Neural cell (in vitro differentiated cells): ENCODE results near the gene RAI1. TPM values are rescaled to one million over a fixed set of nuclear protein-coding genes. Genes with fewer than 3 reads are reported as not detected.

Experiments
- H2AFZ ChIP-seq: fragments of 200-600, 300-800 bp; sonication (generic), shearing (Covaris generic); 2 replicates; pipeline ENCODE4 v1.6.0; 2014; ENCODE audit warnings: low read depth, mild to moderate bottlenecking, antibody characterized with exemption, low read length, moderate library complexity
- H3F3A ChIP-seq: fragments of 200-600 bp; shearing (Covaris generic); 2 replicates; pipeline ENCODE4 v1.6.1; 2016; ENCODE audit warnings: mild to moderate bottlenecking, moderate library complexity, mixed read lengths, antibody characterized with exemption, low read length; ENCODE audit not compliant: insufficient read depth, poor library complexity, severe bottlenecking
- H3K27ac ChIP-seq: fragments of 200-600, 300-800 bp; sonication (generic), shearing (Covaris generic); 2 replicates; pipeline ENCODE4 v1.5.1; 2014; ENCODE audit warnings: mild to moderate bottlenecking, low read length, moderate library complexity
- H3K27me3 ChIP-seq: fragments of 300-800, 200-600 bp; sonication (generic), shearing (Covaris generic); 2 replicates; pipeline ENCODE4 v1.6.0; 2014; ENCODE audit warnings: mild to moderate bottlenecking, low read depth, low read length, moderate library complexity; ENCODE audit not compliant: insufficient read depth
- H3K36me3 ChIP-seq: fragments of 300-800, 200-600 bp; sonication (generic), shearing (Covaris generic); 2 replicates; pipeline ENCODE4 v1.5.1; 2014; ENCODE audit warnings: mild to moderate bottlenecking, antibody characterized with exemption, low read length, moderate library complexity; ENCODE audit not compliant: insufficient read depth
- H3K4me2 ChIP-seq: fragments of 300-800, 200-600 bp; sonication (generic), shearing (Covaris generic); 2 replicates; pipeline ENCODE4 v1.6.0; 2014; ENCODE audit warnings: mild to moderate bottlenecking, low read length
- H3K4me3 ChIP-seq: fragments of 300-800, 200-600 bp; sonication (generic), shearing (Covaris generic); 2 replicates; pipeline ENCODE4 v1.5.1; 2014; ENCODE audit warnings: mild to moderate bottlenecking, low read length, moderate library complexity
- H3K79me2 ChIP-seq: fragments of 200-600 bp; shearing (Covaris generic); replicated peaks from 2 replicates; pipeline ENCODE4 v1.6.0; 2014; ENCODE audit warnings: mild to moderate bottlenecking, low read length, moderate library complexity; ENCODE audit not compliant: insufficient read depth
- H3K9ac ChIP-seq: fragments of 300-800, 200-600 bp; sonication (generic), shearing (Covaris generic); 2 replicates; pipeline ENCODE4 v1.6.1; 2016; ENCODE audit warnings: mild to moderate bottlenecking, low read length, mixed read lengths
- H3K9me2 ChIP-seq: fragments of 200-600 bp; shearing (Covaris generic); 2 replicates; pipeline ENCODE4 v1.6.1; 2016; ENCODE audit warnings: mild to moderate bottlenecking, low read length, mixed read lengths; ENCODE audit not compliant: insufficient read depth
- H3K9me3 ChIP-seq: fragments of 200-600, 300-800 bp; sonication (generic), shearing (Covaris generic); 2 replicates; pipeline ENCODE4 v1.6.1; 2016; ENCODE audit warnings: mild to moderate bottlenecking, mixed run types, low read length, moderate library complexity, mixed read lengths
- H4K20me1 ChIP-seq: fragments of 200-600 bp; shearing (Covaris generic); 2 replicates; pipeline ENCODE4 v1.6.1; 2016; ENCODE audit warnings: mild to moderate bottlenecking, mixed run types; ENCODE audit not compliant: insufficient read depth
- EZH2 ChIP-seq: fragments of 200-600, 300-800 bp; shearing (Covaris generic), sonication (generic); IDR thresholded peaks from 2 replicates; pipeline ENCODE4 v1.6.1; 2014; ENCODE audit warnings: antibody characterized with exemption, low read length, borderline replicate concordance, mild to moderate bottlenecking; ENCODE audit not compliant: insufficient read depth, poor library complexity, severe bottlenecking
- MXI1 ChIP-seq: fragments of 450-650 bp; conservative IDR thresholded peaks from 2 replicates; pipeline ENCODE4 v1.6.1; 2014; ENCODE audit warnings: antibody characterized with exemption, mild to moderate bottlenecking; ENCODE audit not compliant: poor library complexity, severe bottlenecking
- RAD21 ChIP-seq: fragments of 450-650 bp; conservative IDR thresholded peaks from 2 replicates; pipeline ENCODE4 v1.6.1; 2014; ENCODE audit warnings: antibody characterized with exemption, mild to moderate bottlenecking, moderate library complexity
- SMC3 ChIP-seq: fragments of 450-650 bp; conservative IDR thresholded peaks from 2 replicates; pipeline ENCODE4 v1.6.1; 2014; ENCODE audit warnings: antibody characterized with exemption, mild to moderate bottlenecking, moderate library complexity; ENCODE audit not compliant: poor library complexity
- TAF1 ChIP-seq: IDR thresholded peaks from 2 replicates; pipeline ENCODE4 v1.6.1; 2012; ENCODE audit warnings: low read depth
- polyA plus RNA-seq: library from polyadenylated mRNA; depleted of rRNA; stranded (reverse); fragments of >200 nt; gene quantifications from 2 replicates; pipeline ENCODE4 v1.2.3, GENCODE V29; 2014
- TF ChIP-seq, protein P1 (sequence below): fragments of 450-650 bp; IDR thresholded peaks from 2 replicates; pipeline ENCODE4 v1.5.1; 2014; ENCODE audit warnings: antibody characterized with exemption, mild to moderate bottlenecking, moderate library complexity; ENCODE audit not compliant: poor library complexity, severe bottlenecking
- TF ChIP-seq, protein P2 (sequence below): IDR thresholded peaks from 2 replicates; pipeline ENCODE4 v1.6.1; 2012; ENCODE audit warnings: borderline replicate concordance

Gene RAI1
- polyA plus RNA-seq, 1 donor from 2014 or later, result 16.9 TPM

DNA sequence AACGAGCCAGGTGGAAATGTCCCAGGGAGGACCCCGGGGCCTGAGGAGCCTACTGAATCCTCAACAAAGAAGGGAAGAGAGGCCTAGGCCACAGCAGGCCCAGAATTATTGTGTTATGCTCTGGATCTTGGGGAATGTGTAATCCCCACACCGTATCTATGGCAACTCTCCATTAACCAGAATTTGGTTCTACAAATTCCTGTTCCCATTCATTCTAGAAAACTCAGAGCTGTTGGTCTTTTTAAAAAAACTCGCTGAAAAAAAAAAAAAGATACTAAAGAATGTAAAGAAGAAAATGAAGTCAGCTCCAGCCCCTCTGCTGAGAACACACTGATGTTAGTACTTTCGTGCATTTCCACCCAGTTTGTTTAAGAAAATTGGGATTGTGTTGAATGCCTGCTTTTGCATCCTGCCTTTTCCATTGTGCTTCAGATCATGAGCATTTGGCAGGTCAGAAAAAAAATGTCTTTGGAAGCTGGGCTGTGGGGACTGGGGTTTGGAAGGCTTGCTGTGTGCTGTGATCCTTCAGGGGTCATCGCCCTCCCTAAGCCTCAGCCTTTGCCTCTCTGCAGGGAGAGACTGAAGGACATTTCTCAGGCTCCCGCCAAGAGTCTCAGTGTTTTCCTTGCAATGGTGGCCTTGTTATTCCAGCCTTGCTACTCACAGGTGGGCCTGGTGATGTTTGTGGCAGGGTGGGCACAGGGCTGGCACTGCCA, 86.1 kb downstream of the RAI1 start:
- TF ChIP-seq RAD21 (no peak), TAF1 (no peak)
- TF ChIP-seq, protein P1, sequence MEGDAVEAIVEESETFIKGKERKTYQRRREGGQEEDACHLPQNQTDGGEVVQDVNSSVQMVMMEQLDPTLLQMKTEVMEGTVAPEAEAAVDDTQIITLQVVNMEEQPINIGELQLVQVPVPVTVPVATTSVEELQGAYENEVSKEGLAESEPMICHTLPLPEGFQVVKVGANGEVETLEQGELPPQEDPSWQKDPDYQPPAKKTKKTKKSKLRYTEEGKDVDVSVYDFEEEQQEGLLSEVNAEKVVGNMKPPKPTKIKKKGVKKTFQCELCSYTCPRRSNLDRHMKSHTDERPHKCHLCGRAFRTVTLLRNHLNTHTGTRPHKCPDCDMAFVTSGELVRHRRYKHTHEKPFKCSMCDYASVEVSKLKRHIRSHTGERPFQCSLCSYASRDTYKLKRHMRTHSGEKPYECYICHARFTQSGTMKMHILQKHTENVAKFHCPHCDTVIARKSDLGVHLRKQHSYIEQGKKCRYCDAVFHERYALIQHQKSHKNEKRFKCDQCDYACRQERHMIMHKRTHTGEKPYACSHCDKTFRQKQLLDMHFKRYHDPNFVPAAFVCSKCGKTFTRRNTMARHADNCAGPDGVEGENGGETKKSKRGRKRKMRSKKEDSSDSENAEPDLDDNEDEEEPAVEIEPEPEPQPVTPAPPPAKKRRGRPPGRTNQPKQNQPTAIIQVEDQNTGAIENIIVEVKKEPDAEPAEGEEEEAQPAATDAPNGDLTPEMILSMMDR, result no peak
- H3K79me2 ChIP-seq, result peaks cover 72% of the 10 kb centered on the region
- no peaks in the 10 kb centered on the region for H3K27me3 ChIP-seq
- peak overlapping the region; percentile 45 for H3K9ac ChIP-seq
- H3K9me2 ChIP-seq, result no peaks in the 10 kb centered on the region
- peak overlapping the region; percentile 49 for H3K27ac ChIP-seq
- no peak overlapping the region for H3K4me2 ChIP-seq
- H3K4me3 ChIP-seq, result no peak overlapping the region
- no peaks in the 10 kb centered on the region for H3F3A ChIP-seq
- no peaks in the 10 kb centered on the region for H3K9me3 ChIP-seq
- H3K36me3 ChIP-seq, result peaks cover 9% of the 10 kb centered on the region
- H2AFZ ChIP-seq, result no peak overlapping the region
- peaks cover 11% of the 10 kb centered on the region for H4K20me1 ChIP-seq

DNA sequence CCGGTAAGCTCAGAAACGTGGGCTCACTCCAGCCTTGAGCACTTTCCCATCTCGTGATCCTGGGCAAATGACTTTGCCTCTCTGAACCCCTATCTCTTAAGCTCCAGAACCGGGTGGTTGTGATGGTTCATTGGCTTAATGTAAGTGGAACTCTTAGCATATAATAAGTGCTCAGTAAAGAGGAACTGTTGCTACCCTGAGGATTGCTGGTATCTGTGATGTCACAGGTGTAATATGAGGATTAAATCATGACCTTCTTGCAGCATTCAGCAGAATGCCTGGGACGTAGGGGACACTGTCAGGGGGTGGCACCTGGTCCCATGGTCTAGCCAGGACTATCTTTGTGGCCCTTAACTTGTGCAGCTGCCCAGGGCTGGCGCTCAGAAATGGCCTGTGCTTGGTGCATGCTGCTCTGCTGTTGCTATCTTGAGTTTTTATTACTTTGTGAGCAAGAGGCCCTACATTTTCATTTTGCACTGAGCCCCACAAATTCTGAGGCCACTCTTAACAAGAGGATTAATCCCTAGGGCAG, 86.7 kb downstream of the RAI1 start:
- Histone ChIP-seq H3K4me2 (no peak overlapping the region), H4K20me1 (peaks cover 14% of the 10 kb centered on the region), H3K79me2 (peaks cover 70% of the 10 kb centered on the region), H3K9ac (no peak overlapping the region), H3K4me3 (no peak overlapping the region), H3F3A (no peaks in the 10 kb centered on the region), H3K36me3 (peaks cover 9% of the 10 kb centered on the region), H3K27me3 (no peaks in the 10 kb centered on the region), H3K9me3 (no peaks in the 10 kb centered on the region), H2AFZ (no peak overlapping the region), H3K9me2 (no peaks in the 10 kb centered on the region), H3K27ac (peak overlapping the region; percentile 49)
- TF ChIP-seq MXI1 (no peak), EZH2 (no peak), RAD21 (no peak), SMC3 (no peak), TAF1 (no peak)
- TF ChIP-seq, protein P2, sequence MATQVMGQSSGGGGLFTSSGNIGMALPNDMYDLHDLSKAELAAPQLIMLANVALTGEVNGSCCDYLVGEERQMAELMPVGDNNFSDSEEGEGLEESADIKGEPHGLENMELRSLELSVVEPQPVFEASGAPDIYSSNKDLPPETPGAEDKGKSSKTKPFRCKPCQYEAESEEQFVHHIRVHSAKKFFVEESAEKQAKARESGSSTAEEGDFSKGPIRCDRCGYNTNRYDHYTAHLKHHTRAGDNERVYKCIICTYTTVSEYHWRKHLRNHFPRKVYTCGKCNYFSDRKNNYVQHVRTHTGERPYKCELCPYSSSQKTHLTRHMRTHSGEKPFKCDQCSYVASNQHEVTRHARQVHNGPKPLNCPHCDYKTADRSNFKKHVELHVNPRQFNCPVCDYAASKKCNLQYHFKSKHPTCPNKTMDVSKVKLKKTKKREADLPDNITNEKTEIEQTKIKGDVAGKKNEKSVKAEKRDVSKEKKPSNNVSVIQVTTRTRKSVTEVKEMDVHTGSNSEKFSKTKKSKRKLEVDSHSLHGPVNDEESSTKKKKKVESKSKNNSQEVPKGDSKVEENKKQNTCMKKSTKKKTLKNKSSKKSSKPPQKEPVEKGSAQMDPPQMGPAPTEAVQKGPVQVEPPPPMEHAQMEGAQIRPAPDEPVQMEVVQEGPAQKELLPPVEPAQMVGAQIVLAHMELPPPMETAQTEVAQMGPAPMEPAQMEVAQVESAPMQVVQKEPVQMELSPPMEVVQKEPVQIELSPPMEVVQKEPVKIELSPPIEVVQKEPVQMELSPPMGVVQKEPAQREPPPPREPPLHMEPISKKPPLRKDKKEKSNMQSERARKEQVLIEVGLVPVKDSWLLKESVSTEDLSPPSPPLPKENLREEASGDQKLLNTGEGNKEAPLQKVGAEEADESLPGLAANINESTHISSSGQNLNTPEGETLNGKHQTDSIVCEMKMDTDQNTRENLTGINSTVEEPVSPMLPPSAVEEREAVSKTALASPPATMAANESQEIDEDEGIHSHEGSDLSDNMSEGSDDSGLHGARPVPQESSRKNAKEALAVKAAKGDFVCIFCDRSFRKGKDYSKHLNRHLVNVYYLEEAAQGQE, result no peak
- TF ChIP-seq, protein P1, result no peak
